ENCODE data around the gene ITGAV.

ITGAV gene

DNA sequence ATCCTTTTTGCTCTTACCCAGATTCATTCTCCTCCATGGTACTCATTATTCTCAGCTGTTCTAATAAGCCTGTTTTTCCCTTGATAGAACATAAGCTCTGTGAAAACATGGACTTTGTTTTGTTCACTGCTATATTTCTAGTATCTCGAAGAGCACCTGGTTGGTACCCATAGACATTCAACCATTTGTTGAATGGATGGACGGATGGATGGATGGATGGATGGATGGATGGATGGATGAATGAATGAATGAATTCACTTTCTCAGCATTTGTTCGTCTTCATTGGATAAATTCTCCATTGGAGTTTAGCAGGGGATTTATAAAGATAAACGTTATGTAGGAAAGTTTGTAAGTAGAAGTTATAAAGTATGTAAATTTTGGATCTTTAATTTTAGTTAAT is 106.9 kb downstream of the ITGAV start:
- Mint-ChIP-seq H3K9me3 (no peaks in the 10 kb centered on the region), H3K4me3 (no peak overlapping the region), H3K4me1 (peaks cover 10% of the 10 kb centered on the region), H3K36me3 (ENCODE audit: insufficient read depth) (peaks cover 2% of the 10 kb centered on the region), H3K27me3 (peaks cover 45% of the 10 kb centered on the region), H3K27ac (ENCODE audit: low read depth) (no peak overlapping the region)
- ATAC-seq (replicated peaks; ENCODE audit: extremely low read depth, poor library complexity, severe bottlenecking) (no peak), DNase-seq (ENCODE audit: low spot score in 2 of 2) (no peak)

- no peak overlapping the region for H3K4me3 Mint-ChIP-seq
- peaks cover 39% of the 10 kb centered on the region for H3K27me3 Mint-ChIP-seq
- no peak for DNase-seq (ENCODE audit: low spot score in 2 of 2)
- H3K27ac Mint-ChIP-seq (ENCODE audit: low read depth), result no peak overlapping the region
- H3K9me3 Mint-ChIP-seq, result no peaks in the 10 kb centered on the region
- peaks cover 10% of the 10 kb centered on the region for H3K4me1 Mint-ChIP-seq
- H3K36me3 Mint-ChIP-seq (ENCODE audit: insufficient read depth), result peaks cover 2% of the 10 kb centered on the region
- ATAC-seq (replicated peaks; ENCODE audit: extremely low read depth, poor library complexity, severe bottlenecking), result no peak
Measured at GRCh38 chr2:186697536-186697935, 107.7 kb downstream of the ITGAV start.

GRCh38 chr2:186699742-186700141 is 109.9 kb downstream of the ITGAV start:
- DNase-seq (ENCODE audit: low spot score in 2 of 2) (no peak), ATAC-seq (replicated peaks; ENCODE audit: extremely low read depth, poor library complexity, severe bottlenecking) (no peak)
- H3K4me3 Mint-ChIP-seq, result no peak overlapping the region
- H3K9me3 Mint-ChIP-seq, result no peaks in the 10 kb centered on the region
- H3K4me1 Mint-ChIP-seq, result peaks cover 4% of the 10 kb centered on the region
- H3K36me3 Mint-ChIP-seq (ENCODE audit: insufficient read depth), result peaks cover 2% of the 10 kb centered on the region
- H3K27ac Mint-ChIP-seq (ENCODE audit: low read depth), result no peak overlapping the region
- H3K27me3 Mint-ChIP-seq, result peaks cover 22% of the 10 kb centered on the region

DNA sequence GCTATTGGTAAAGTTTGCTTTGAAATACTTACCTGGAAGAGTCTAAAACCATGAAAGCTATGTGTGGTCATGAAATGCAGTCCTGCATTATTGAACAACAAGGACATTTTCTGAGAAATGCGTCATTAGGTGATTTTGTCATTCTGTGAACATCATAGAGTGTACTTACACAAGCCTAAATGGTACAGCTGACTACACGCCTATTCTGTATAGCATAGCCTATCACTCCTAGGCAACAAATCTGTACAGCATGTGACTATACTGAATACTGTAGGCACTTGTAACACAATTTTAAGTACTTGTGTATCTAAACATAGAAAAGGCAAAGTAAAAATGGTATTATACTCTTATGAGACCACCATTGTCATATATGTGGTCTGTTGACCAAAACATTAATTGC is 112.2 kb downstream of the ITGAV start:
- DNase-seq (ENCODE audit: low spot score in 2 of 2) (no peak), ATAC-seq (replicated peaks; ENCODE audit: extremely low read depth, poor library complexity, severe bottlenecking) (no peak)
- no peaks in the 10 kb centered on the region for H3K9me3 Mint-ChIP-seq
- no peaks in the 10 kb centered on the region for H3K4me1 Mint-ChIP-seq
- no peak overlapping the region for H3K27ac Mint-ChIP-seq (ENCODE audit: low read depth)
- peaks cover 2% of the 10 kb centered on the region for H3K36me3 Mint-ChIP-seq (ENCODE audit: insufficient read depth)
- no peak overlapping the region for H3K4me3 Mint-ChIP-seq
- H3K27me3 Mint-ChIP-seq, result peaks cover 3% of the 10 kb centered on the region

- peaks cover 2% of the 10 kb centered on the region for H3K36me3 Mint-ChIP-seq (ENCODE audit: insufficient read depth)
- no peak overlapping the region for H3K27ac Mint-ChIP-seq (ENCODE audit: low read depth)
- DNase-seq (ENCODE audit: low spot score in 2 of 2) (no peak), ATAC-seq (replicated peaks; ENCODE audit: extremely low read depth, poor library complexity, severe bottlenecking) (no peak)
- no peaks in the 10 kb centered on the region for H3K4me1 Mint-ChIP-seq
- H3K4me3 Mint-ChIP-seq, result no peak overlapping the region
- no peaks in the 10 kb centered on the region for H3K27me3 Mint-ChIP-seq
- H3K9me3 Mint-ChIP-seq, result no peaks in the 10 kb centered on the region
Measured at GRCh38 chr2:186702501-186702900, 112.6 kb downstream of the ITGAV start.

- no peak overlapping the region for H3K4me3 Mint-ChIP-seq
- DNase-seq (ENCODE audit: low spot score in 2 of 2) (no peak), ATAC-seq (replicated peaks; ENCODE audit: extremely low read depth, poor library complexity, severe bottlenecking) (no peak)
- no peaks in the 10 kb centered on the region for H3K4me1 Mint-ChIP-seq
- no peaks in the 10 kb centered on the region for H3K9me3 Mint-ChIP-seq
- H3K36me3 Mint-ChIP-seq (ENCODE audit: insufficient read depth), result peaks cover 2% of the 10 kb centered on the region
- no peak overlapping the region for H3K27ac Mint-ChIP-seq (ENCODE audit: low read depth)
- peaks cover 11% of the 10 kb centered on the region for H3K27me3 Mint-ChIP-seq
Measured at GRCh38 chr2:186704897-186705296, 115.0 kb downstream of the ITGAV start.

- Mint-ChIP-seq H3K27ac (ENCODE audit: low read depth) (no peak overlapping the region), H3K27me3 (peaks cover 11% of the 10 kb centered on the region), H3K36me3 (ENCODE audit: insufficient read depth) (no peaks in the 10 kb centered on the region), H3K4me1 (no peaks in the 10 kb centered on the region), H3K4me3 (no peak overlapping the region), H3K9me3 (no peaks in the 10 kb centered on the region)
- no peak for DNase-seq (ENCODE audit: low spot score in 2 of 2)
- no peak for ATAC-seq (replicated peaks; ENCODE audit: extremely low read depth, poor library complexity, severe bottlenecking)
Measured at GRCh38 chr2:186709529-186710450, 119.9 kb downstream of the ITGAV start.

GRCh38 chr2:186713691-186714090 is 123.8 kb downstream of the ITGAV start:
- ATAC-seq (replicated peaks; ENCODE audit: extremely low read depth, poor library complexity, severe bottlenecking), result no peak
- DNase-seq (ENCODE audit: low spot score in 2 of 2), result no peak
- Mint-ChIP-seq H3K4me3 (no peak overlapping the region), H3K4me1 (no peaks in the 10 kb centered on the region), H3K9me3 (no peaks in the 10 kb centered on the region), H3K27me3 (peaks cover 7% of the 10 kb centered on the region), H3K27ac (ENCODE audit: low read depth) (no peak overlapping the region), H3K36me3 (ENCODE audit: insufficient read depth) (no peaks in the 10 kb centered on the region)

DNA sequence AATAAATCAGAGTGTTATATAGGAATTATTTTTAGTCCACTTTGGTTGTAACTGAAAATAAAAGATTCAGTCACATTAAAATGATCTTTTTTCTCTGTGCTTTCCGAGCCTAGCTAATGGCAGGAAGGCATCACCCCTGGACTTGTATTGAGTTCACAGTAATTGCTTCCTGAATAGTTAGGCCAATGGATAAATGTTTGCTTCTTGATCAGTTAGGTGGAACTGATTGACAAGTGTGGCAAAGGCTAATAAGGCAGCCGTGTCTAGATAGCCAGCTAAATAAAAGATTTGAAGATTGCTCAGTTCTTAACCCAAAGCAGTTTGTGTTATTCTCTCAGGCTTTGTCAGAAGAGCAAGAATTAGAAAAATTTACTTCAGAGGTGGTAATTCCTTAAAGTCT is 124.8 kb downstream of the ITGAV start:
- no peaks in the 10 kb centered on the region for H3K36me3 Mint-ChIP-seq (ENCODE audit: insufficient read depth)
- H3K27ac Mint-ChIP-seq (ENCODE audit: low read depth), result no peak overlapping the region
- no peak for DNase-seq (ENCODE audit: low spot score in 2 of 2)
- no peak for ATAC-seq (replicated peaks; ENCODE audit: extremely low read depth, poor library complexity, severe bottlenecking)
- H3K4me3 Mint-ChIP-seq, result no peak overlapping the region
- H3K9me3 Mint-ChIP-seq, result no peaks in the 10 kb centered on the region
- no peaks in the 10 kb centered on the region for H3K4me1 Mint-ChIP-seq
- peaks cover 7% of the 10 kb centered on the region for H3K27me3 Mint-ChIP-seq

DNA sequence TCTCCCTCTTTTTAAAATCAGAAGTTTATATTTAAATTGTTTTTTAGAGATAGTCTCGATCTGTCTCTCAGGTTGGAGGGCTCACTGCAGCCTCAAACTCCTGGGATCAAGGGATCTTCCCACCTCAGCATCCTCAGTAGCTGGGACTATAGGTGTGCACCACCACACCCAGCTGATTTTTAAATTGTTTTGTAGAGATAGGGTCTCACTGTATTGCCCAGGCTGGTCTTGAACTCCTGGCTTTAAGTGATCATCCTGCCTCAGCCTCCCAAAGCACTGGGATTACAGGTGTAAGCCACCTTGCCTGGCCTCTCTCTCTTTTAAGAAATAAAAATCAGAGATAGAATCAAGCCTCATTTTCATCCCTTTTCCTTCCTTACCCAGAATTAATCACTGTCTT is 126.1 kb downstream of the ITGAV start:
- Mint-ChIP-seq H3K27ac (ENCODE audit: low read depth) (no peak overlapping the region), H3K4me1 (no peaks in the 10 kb centered on the region), H3K36me3 (ENCODE audit: insufficient read depth) (no peaks in the 10 kb centered on the region), H3K4me3 (no peak overlapping the region), H3K27me3 (peaks cover 7% of the 10 kb centered on the region), H3K9me3 (no peaks in the 10 kb centered on the region)
- no peak for DNase-seq (ENCODE audit: low spot score in 2 of 2)
- no peak for ATAC-seq (replicated peaks; ENCODE audit: extremely low read depth, poor library complexity, severe bottlenecking)

GRCh38 chr2:186716899-186717298 is 127.0 kb downstream of the ITGAV start:
- peaks cover 7% of the 10 kb centered on the region for H3K27me3 Mint-ChIP-seq
- no peaks in the 10 kb centered on the region for H3K9me3 Mint-ChIP-seq
- no peaks in the 10 kb centered on the region for H3K36me3 Mint-ChIP-seq (ENCODE audit: insufficient read depth)
- H3K4me3 Mint-ChIP-seq, result no peak overlapping the region
- no peak overlapping the region for H3K27ac Mint-ChIP-seq (ENCODE audit: low read depth)
- no peak for ATAC-seq (replicated peaks; ENCODE audit: extremely low read depth, poor library complexity, severe bottlenecking)
- H3K4me1 Mint-ChIP-seq, result no peaks in the 10 kb centered on the region
- no peak for DNase-seq (ENCODE audit: low spot score in 2 of 2)

DNA sequence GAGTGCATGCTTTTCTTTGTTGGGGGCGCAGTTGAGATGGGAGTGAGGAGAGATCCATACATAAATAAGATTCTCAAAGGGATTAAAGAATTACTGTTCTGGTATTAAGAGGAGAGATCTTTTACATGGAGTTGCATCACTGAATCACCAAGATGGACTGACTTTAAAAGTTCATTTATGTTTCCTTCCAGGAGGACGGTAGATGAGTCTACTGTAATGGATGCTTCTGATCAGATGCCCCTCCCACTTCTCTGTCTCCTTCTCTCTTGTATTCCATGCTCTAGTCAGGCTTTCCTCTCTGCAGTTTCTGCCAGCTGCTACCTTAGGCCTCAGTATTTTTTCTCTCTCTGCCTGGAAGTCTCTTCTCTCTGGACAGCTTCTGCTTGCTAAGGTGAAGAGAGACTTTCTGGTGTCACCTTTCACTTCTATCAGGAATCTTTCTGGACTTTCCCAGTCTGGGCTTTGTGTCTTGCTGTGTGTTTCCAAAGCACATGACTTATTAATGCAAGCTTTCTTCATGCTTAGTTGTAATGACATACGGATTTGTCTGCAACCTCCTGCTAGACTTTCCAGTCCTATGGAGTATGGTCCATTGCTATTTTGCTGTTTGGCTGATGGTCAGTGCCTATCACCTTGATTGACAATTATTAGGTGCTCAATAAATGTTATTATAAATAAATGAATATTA is 127.6 kb downstream of the ITGAV start:
- Mint-ChIP-seq H3K36me3 (ENCODE audit: insufficient read depth) (no peaks in the 10 kb centered on the region), H3K27me3 (peaks cover 7% of the 10 kb centered on the region), H3K9me3 (no peaks in the 10 kb centered on the region), H3K27ac (ENCODE audit: low read depth) (no peak overlapping the region), H3K4me1 (no peaks in the 10 kb centered on the region), H3K4me3 (no peak overlapping the region)
- no peak for ATAC-seq (replicated peaks; ENCODE audit: extremely low read depth, poor library complexity, severe bottlenecking)
- no peak for DNase-seq (ENCODE audit: low spot score in 2 of 2)

DNA sequence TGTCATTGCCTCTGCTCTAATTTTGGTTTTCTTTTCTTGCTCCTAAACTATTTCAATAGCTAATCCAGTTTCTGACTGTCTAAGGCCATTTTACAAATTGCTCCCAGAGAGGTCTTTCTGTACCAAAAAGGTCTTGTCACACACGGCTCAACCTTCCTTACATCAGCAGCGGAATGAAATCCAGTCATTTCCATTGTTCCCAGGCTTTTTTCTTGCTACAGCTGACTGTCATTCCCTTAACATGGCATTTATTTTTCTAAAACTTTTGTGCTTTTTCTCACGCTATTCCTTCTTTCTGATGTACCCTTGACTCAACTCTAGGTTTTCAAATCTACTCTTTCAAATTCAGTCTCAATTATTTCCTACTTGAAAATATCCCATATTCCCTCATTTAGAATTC is 128.3 kb downstream of the ITGAV start:
- no peak overlapping the region for H3K27ac Mint-ChIP-seq (ENCODE audit: low read depth)
- no peaks in the 10 kb centered on the region for H3K36me3 Mint-ChIP-seq (ENCODE audit: insufficient read depth)
- no peaks in the 10 kb centered on the region for H3K9me3 Mint-ChIP-seq
- no peak overlapping the region for H3K4me3 Mint-ChIP-seq
- peaks cover 7% of the 10 kb centered on the region for H3K27me3 Mint-ChIP-seq
- no peaks in the 10 kb centered on the region for H3K4me1 Mint-ChIP-seq
- ATAC-seq (replicated peaks; ENCODE audit: extremely low read depth, poor library complexity, severe bottlenecking), result no peak
- no peak for DNase-seq (ENCODE audit: low spot score in 2 of 2)
